Nephron progenitor cell (in vitro differentiated cells): ENCODE results near the gene MTHFD1.
"Not testable (repeated sequence)": the region's sequence is repeated elsewhere in the genome, so short reads cannot be mapped to it uniquely, and the experiment has no call there.

ENCODE experiments used
- DNase-seq: peaks from one replicate; pipeline ENCODE4 v3.0.0; 2021
- H3K27ac Mint-ChIP-seq: 2 replicates; pipeline ENCODE4 v1.8.0; 2021; ENCODE audit warnings: mild to moderate bottlenecking, moderate library complexity, mixed read lengths
- H3K27me3 Mint-ChIP-seq: 2 replicates; pipeline ENCODE4 v1.8.0; 2021; ENCODE audit warnings: mild to moderate bottlenecking, low read depth, mixed read lengths; ENCODE audit not compliant: poor library complexity
- H3K36me3 Mint-ChIP-seq: 2 replicates; pipeline ENCODE4 v1.8.0; 2021; ENCODE audit warnings: low read depth, mixed read lengths
- H3K4me1 Mint-ChIP-seq: 2 replicates; pipeline ENCODE4 v1.8.0; 2021; ENCODE audit warnings: mixed read lengths
- H3K4me3 Mint-ChIP-seq: 2 replicates; pipeline ENCODE4 v1.8.0; 2021; ENCODE audit warnings: mild to moderate bottlenecking, moderate library complexity, mixed read lengths
- H3K9me3 Mint-ChIP-seq: 2 replicates; pipeline ENCODE4 v1.8.0; 2021; ENCODE audit warnings: mild to moderate bottlenecking, moderate library complexity, mixed read lengths
- CTCF ChIP-seq: fragments of 200-600 bp; sonication (generic); IDR thresholded peaks from 2 replicates; pipeline ENCODE4 v1.5.0; 2021; ENCODE audit warnings: antibody characterized with exemption

Gene MTHFD1

GRCh38 chr14:64391113-64391725 lies 3.1 kb downstream of the MTHFD1 start:
- peaks cover 35% of the 10 kb centered on the region for H3K36me3 Mint-ChIP-seq
- H3K9me3 Mint-ChIP-seq: no peaks in the 10 kb centered on the region
- no peak for TF ChIP-seq CTCF
- peaks cover 3% of the 10 kb centered on the region for H3K27me3 Mint-ChIP-seq
- peak overlapping the region; percentile 7 for H3K27ac Mint-ChIP-seq
- peak overlapping the region; percentile 15 for H3K4me3 Mint-ChIP-seq
- no peak for DNase-seq
- peaks cover 53% of the 10 kb centered on the region for H3K4me1 Mint-ChIP-seq

GRCh38 chr14:64391986-64392385 lies 3.8 kb downstream of the MTHFD1 start:
- peaks cover 3% of the 10 kb centered on the region for H3K27me3 Mint-ChIP-seq

GRCh38 chr14:64393189-64393726 lies 5.1 kb downstream of the MTHFD1 start:
- H3K9me3 Mint-ChIP-seq, H3K27me3 Mint-ChIP-seq, DNase-seq, H3K4me3 Mint-ChIP-seq: not testable (repeated sequence)
- H3K4me1 Mint-ChIP-seq: peaks cover 45% of the 10 kb centered on the region
- peak overlapping the region; percentile 62 for H3K27ac Mint-ChIP-seq
- peaks cover 43% of the 10 kb centered on the region for H3K36me3 Mint-ChIP-seq

More at GRCh38 chr14:64391986-64392385, 3.8 kb downstream of the MTHFD1 start:
- no peak for DNase-seq
- peaks cover 53% of the 10 kb centered on the region for H3K4me1 Mint-ChIP-seq
- no peak for TF ChIP-seq CTCF
- H3K9me3 Mint-ChIP-seq: no peaks in the 10 kb centered on the region
- no peak overlapping the region for H3K4me3 Mint-ChIP-seq
- peak overlapping the region; percentile 7 for H3K27ac Mint-ChIP-seq
- peaks cover 35% of the 10 kb centered on the region for H3K36me3 Mint-ChIP-seq

- Mint-ChIP-seq H3K27me3 (peaks cover 3% of the 10 kb centered on the region), H3K36me3 (peaks cover 47% of the 10 kb centered on the region), H3K9me3 (no peaks in the 10 kb centered on the region), H3K27ac (peak overlapping the region; percentile 72), H3K4me3 (no peak overlapping the region), H3K4me1 (peaks cover 37% of the 10 kb centered on the region)
- DNase-seq: no peak
- no peak for TF ChIP-seq CTCF
These were observed 6.3 kb downstream of the MTHFD1 start for GRCh38 chr14:64394423-64394822.

- peak overlapping the region; percentile 72 for H3K27ac Mint-ChIP-seq
- H3K36me3 Mint-ChIP-seq: peaks cover 47% of the 10 kb centered on the region
- no peaks in the 10 kb centered on the region for H3K9me3 Mint-ChIP-seq
- no peak overlapping the region for H3K4me3 Mint-ChIP-seq
- peaks cover 32% of the 10 kb centered on the region for H3K4me1 Mint-ChIP-seq
- no peak for DNase-seq
- H3K27me3 Mint-ChIP-seq: peaks cover 3% of the 10 kb centered on the region
- TF ChIP-seq CTCF: no peak
These were observed 7.0 kb downstream of the MTHFD1 start for GRCh38 chr14:64394977-64395633.

GRCh38 chr14:64400829-64401459 lies 12.8 kb downstream of the MTHFD1 start:
- Mint-ChIP-seq H3K36me3 (peaks cover 48% of the 10 kb centered on the region), H3K9me3 (no peaks in the 10 kb centered on the region), H3K4me3 (no peak overlapping the region), H3K27me3 (no peaks in the 10 kb centered on the region), H3K27ac (peak overlapping the region; percentile 5), H3K4me1 (no peaks in the 10 kb centered on the region)
- no peak for DNase-seq
- no peak for TF ChIP-seq CTCF
